MM.1S (cell line): Measurements from ENCODE around the gene WASHC3.

ENCODE experiments used
- EZH2phosphoT487 ChIP-seq: fragments of 300-600 bp; sonication (generic); IDR thresholded peaks from 2 replicates; pipeline ENCODE4 v1.6.1; 2018; ENCODE audit warnings: antibody characterized with exemption, low read length
- TF ChIP-seq, protein P1 (sequence below): fragments of 300-600 bp; sonication (generic); IDR thresholded peaks from 2 replicates; pipeline ENCODE4 v1.5.1; 2016; ENCODE audit warnings: antibody characterized with exemption, low read length, mixed read lengths

DNA sequence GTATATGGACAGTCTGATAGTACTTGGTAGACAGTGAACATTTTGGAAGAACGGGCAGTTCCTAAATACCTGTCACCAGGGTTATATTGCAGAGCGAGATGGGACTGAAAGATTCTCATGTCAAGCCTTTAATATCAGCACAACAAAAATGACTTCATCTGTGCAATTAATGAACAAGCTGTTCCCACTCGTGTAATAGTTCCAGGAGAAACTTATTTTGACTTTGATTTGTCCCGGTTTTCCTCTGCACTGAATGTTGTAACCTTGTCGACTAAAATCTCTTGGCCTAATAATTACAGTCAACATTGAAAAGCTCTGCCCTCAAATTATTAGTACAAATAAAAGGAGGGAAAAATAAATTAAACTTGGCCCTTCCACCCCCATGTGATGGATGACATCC, 79.5 kb downstream of the WASHC3 start:
- TF ChIP-seq, protein P1, sequence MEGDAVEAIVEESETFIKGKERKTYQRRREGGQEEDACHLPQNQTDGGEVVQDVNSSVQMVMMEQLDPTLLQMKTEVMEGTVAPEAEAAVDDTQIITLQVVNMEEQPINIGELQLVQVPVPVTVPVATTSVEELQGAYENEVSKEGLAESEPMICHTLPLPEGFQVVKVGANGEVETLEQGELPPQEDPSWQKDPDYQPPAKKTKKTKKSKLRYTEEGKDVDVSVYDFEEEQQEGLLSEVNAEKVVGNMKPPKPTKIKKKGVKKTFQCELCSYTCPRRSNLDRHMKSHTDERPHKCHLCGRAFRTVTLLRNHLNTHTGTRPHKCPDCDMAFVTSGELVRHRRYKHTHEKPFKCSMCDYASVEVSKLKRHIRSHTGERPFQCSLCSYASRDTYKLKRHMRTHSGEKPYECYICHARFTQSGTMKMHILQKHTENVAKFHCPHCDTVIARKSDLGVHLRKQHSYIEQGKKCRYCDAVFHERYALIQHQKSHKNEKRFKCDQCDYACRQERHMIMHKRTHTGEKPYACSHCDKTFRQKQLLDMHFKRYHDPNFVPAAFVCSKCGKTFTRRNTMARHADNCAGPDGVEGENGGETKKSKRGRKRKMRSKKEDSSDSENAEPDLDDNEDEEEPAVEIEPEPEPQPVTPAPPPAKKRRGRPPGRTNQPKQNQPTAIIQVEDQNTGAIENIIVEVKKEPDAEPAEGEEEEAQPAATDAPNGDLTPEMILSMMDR, result no peak
- TF ChIP-seq EZH2phosphoT487, result no peak
